Right renal pelvis (tissue), 4 donors: ENCODE data around the gene FAM47C. TPM values are rescaled to one million over a fixed set of nuclear protein-coding genes. Genes with fewer than 3 reads are reported as not detected.
"Not testable (repeated sequence)": the region's sequence is repeated elsewhere in the genome, so short reads cannot be mapped to it uniquely, and the experiment has no call there.

Experiments used
- DNase-seq, 4 donors: peaks; one replicate each; pipeline ENCODE4 v3.0.0-alpha.2; 2013; ENCODE audit warnings: low read depth in 4 of 4, low spot score in 3 of 4, missing footprints in 1 of 4
- polyA plus RNA-seq, 4 donors: library from polyadenylated mRNA; unstranded; fragments of 120-200 nt; gene quantifications; one replicate each; pipeline ENCODE4 v1.2.1, GENCODE V29; 2013; ENCODE audit not compliant: insufficient read length in 4 of 4

The FAM47C gene
- not detected for polyA plus RNA-seq

GRCh38 chrX:37008182-37008581 lies at the start of gene FAM47C:
Gene FAM47C, plus strand, starts transcription at chrX:37008366. Its CDS starts 45 bp downstream, at chrX:37008411.
- DNase-seq, result not testable (repeated sequence)

GRCh38 chrX:36961590-36961989 lies 46.6 kb upstream of the FAM47C start:
- DNase-seq, result no peak

GRCh38 chrX:36963069-36963808 lies 44.9 kb upstream of the FAM47C start:
- no peak for DNase-seq

- DNase-seq, result no peak
Measured at GRCh38 chrX:36963852-36964251, 44.3 kb upstream of the FAM47C start.

GRCh38 chrX:36973575-36973974 lies 34.6 kb upstream of the FAM47C start:
- DNase-seq, result no peak

GRCh38 chrX:36974911-36975310 lies 33.3 kb upstream of the FAM47C start:
- no peak for DNase-seq

GRCh38 chrX:36978886-36979285 lies 29.3 kb upstream of the FAM47C start:
- no peak for DNase-seq

GRCh38 chrX:36983831-36984230 lies 24.3 kb upstream of the FAM47C start:
- no peak for DNase-seq

GRCh38 chrX:36985416-36986209 lies 22.6 kb upstream of the FAM47C start:
- DNase-seq, result not testable (repeated sequence)

GRCh38 chrX:36986231-36986630 lies 21.9 kb upstream of the FAM47C start:
- DNase-seq, result no peak

- not testable (repeated sequence) for DNase-seq
Measured at GRCh38 chrX:36987212-36987611, 21.0 kb upstream of the FAM47C start.

GRCh38 chrX:37000140-37000539 lies 8.0 kb upstream of the FAM47C start:
- DNase-seq, result no peak

GRCh38 chrX:37010496-37010895 lies 2.3 kb downstream of the FAM47C start:
- DNase-seq, result no peak

GRCh38 chrX:37034260-37034659 lies 26.1 kb downstream of the FAM47C start:
- DNase-seq, result not testable (repeated sequence)

GRCh38 chrX:37036674-37037220 lies 28.6 kb downstream of the FAM47C start:
- not testable (repeated sequence) for DNase-seq

- DNase-seq, result not testable (repeated sequence)
Measured at GRCh38 chrX:37038814-37039213, 30.6 kb downstream of the FAM47C start.

GRCh38 chrX:37042956-37043885 lies 35.1 kb downstream of the FAM47C start:
- DNase-seq, result not testable (repeated sequence)

- no peak for DNase-seq
Measured at GRCh38 chrX:37047776-37048175, 39.6 kb downstream of the FAM47C start.

- DNase-seq, result not testable (repeated sequence)
Measured at GRCh38 chrX:37057572-37057971, 49.4 kb downstream of the FAM47C start.

- peak; percentile 8 to 27 (median 14) for DNase-seq
Measured at GRCh38 chrX:37060999-37061398, 52.8 kb downstream of the FAM47C start.
